SK-N-SH treated with all-trans-retinoic acid at 6 μM for 48 hours (cell line): ENCODE results near the gene THTPA.

Experiments used
- CREB5 ChIP-seq: fragments of 250-450 bp; sonication (Bioruptor Pico); IDR thresholded peaks from 2 replicates; pipeline ENCODE4 v1.5.1; 2020; ENCODE audit warnings: low read depth, mild to moderate bottlenecking, moderate library complexity
- PPARA ChIP-seq: fragments of 250-450 bp; sonication (Bioruptor Pico); IDR thresholded peaks from 2 replicates; pipeline ENCODE4 v1.5.0; 2020; ENCODE audit warnings: mild to moderate bottlenecking, borderline replicate concordance
- RARB ChIP-seq: fragments of 250-450 bp; sonication (Bioruptor Pico); IDR thresholded peaks from 2 replicates; pipeline ENCODE4 v1.8.0; 2021; ENCODE audit warnings: mild to moderate bottlenecking, moderate library complexity
- ZFP3 ChIP-seq: fragments of 250-450 bp; sonication (Bioruptor Pico); IDR thresholded peaks from 2 replicates; pipeline ENCODE4 v1.5.0; 2020; ENCODE audit warnings: mild to moderate bottlenecking, moderate library complexity
- ZFP30 ChIP-seq: fragments of 450-650 bp; formaldehyde crosslinking; IDR thresholded peaks from 2 replicates; pipeline ENCODE4 v1.5.0; 2022; ENCODE audit warnings: mild to moderate bottlenecking, moderate library complexity
- TF ChIP-seq, protein P1 (sequence below): fragments of 250-450 bp; sonication (Bioruptor Pico); IDR thresholded peaks from 2 replicates; pipeline ENCODE4 v1.8.0; 2020; ENCODE audit warnings: mild to moderate bottlenecking, moderate library complexity, borderline replicate concordance
- TF ChIP-seq, protein P2 (sequence below): fragments of 250-450 bp; sonication (Bioruptor Pico); IDR thresholded peaks from 2 replicates; pipeline ENCODE4 v1.8.0; 2021; ENCODE audit warnings: low read depth, mild to moderate bottlenecking, moderate library complexity, borderline replicate concordance

DNA sequence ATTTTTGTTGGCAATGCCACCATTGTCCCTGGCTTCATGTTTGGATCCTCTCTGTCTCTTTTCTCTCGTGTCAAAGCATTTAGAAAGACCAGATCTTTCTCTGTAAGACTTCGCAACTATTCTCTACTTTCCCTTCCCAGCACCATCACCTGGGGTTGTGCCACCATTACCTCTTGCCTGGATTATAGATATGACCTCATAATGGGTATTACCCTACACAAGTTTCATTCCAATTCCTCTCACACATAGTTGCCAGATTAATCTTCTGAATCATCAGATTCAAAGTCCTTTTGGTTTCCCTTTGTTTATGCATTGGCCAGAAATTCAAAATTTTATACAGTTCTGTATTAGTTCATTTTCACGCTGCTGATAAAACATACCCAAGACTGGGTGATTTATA is 52.9 kb downstream of the THTPA start:
- no peak for TF ChIP-seq ZFP3 (CRISPR knock-in tag)
- no peak for TF ChIP-seq RARB
- TF ChIP-seq, protein P1, sequence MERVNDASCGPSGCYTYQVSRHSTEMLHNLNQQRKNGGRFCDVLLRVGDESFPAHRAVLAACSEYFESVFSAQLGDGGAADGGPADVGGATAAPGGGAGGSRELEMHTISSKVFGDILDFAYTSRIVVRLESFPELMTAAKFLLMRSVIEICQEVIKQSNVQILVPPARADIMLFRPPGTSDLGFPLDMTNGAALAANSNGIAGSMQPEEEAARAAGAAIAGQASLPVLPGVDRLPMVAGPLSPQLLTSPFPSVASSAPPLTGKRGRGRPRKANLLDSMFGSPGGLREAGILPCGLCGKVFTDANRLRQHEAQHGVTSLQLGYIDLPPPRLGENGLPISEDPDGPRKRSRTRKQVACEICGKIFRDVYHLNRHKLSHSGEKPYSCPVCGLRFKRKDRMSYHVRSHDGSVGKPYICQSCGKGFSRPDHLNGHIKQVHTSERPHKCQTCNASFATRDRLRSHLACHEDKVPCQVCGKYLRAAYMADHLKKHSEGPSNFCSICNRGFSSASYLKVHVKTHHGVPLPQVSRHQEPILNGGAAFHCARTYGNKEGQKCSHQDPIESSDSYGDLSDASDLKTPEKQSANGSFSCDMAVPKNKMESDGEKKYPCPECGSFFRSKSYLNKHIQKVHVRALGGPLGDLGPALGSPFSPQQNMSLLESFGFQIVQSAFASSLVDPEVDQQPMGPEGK: no peak
- TF ChIP-seq, protein P2, sequence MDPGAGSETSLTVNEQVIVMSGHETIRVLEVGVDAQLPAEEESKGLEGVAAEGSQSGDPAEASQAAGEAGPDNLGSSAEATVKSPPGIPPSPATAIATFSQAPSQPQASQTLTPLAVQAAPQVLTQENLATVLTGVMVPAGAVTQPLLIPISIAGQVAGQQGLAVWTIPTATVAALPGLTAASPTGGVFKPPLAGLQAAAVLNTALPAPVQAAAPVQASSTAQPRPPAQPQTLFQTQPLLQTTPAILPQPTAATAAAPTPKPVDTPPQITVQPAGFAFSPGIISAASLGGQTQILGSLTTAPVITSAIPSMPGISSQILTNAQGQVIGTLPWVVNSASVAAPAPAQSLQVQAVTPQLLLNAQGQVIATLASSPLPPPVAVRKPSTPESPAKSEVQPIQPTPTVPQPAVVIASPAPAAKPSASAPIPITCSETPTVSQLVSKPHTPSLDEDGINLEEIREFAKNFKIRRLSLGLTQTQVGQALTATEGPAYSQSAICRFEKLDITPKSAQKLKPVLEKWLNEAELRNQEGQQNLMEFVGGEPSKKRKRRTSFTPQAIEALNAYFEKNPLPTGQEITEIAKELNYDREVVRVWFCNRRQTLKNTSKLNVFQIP (CRISPR knock-in tag): no peak
- TF ChIP-seq PPARA (CRISPR knock-in tag): no peak
- TF ChIP-seq CREB5 (CRISPR knock-in tag): no peak
- TF ChIP-seq ZFP30 (CRISPR knock-in tag): no peak
